GM18873 (cell line): ENCODE measurements around the gene RRP1.

ENCODE experiments used
- ATAC-seq: cut with Tn5 transposase; IDR thresholded peaks from one replicate; pipeline ENCODE4 v1.9.1; 2021; ENCODE audit warnings: mild to moderate bottlenecking, moderate library complexity, moderate number of reproducible peaks; ENCODE audit not compliant: unreplicated experiment, low FRiP score

RRP1 gene

GRCh38 chr21:43799301-43799840 is 10.0 kb downstream of the RRP1 start:
- ATAC-seq: no peak

- ATAC-seq: no peak
Observed at GRCh38 chr21:43800124-43800523, 10.7 kb downstream of the RRP1 start.

GRCh38 chr21:43800566-43800965 is 11.2 kb downstream of the RRP1 start:
- no peak for ATAC-seq

GRCh38 chr21:43801006-43801783 is 11.8 kb downstream of the RRP1 start:
- no peak for ATAC-seq

- no peak for ATAC-seq
Observed at GRCh38 chr21:43802713-43803313, 13.4 kb downstream of the RRP1 start.

GRCh38 chr21:43803558-43804300 is 14.4 kb downstream of the RRP1 start:
- ATAC-seq: no peak

- ATAC-seq: peak; percentile 62
Observed at GRCh38 chr21:43805275-43805800, 16.0 kb downstream of the RRP1 start.

GRCh38 chr21:43806017-43806710 is 16.8 kb downstream of the RRP1 start:
- ATAC-seq: no peak

- no peak for ATAC-seq
Observed at GRCh38 chr21:43808367-43808766, 19.0 kb downstream of the RRP1 start.

- no peak for ATAC-seq
Observed at GRCh38 chr21:43808832-43809251, 19.5 kb downstream of the RRP1 start.

GRCh38 chr21:43809346-43809799 is 20.0 kb downstream of the RRP1 start:
- no peak for ATAC-seq

GRCh38 chr21:43809853-43810504 is 20.6 kb downstream of the RRP1 start:
- ATAC-seq: no peak

GRCh38 chr21:43810505-43811261 is 21.3 kb downstream of the RRP1 start:
- no peak for ATAC-seq

GRCh38 chr21:43811262-43812105 is 22.1 kb downstream of the RRP1 start:
- no peak for ATAC-seq

- no peak for ATAC-seq
Observed at GRCh38 chr21:43812139-43812821, 22.9 kb downstream of the RRP1 start.

GRCh38 chr21:43812957-43813655 is 23.7 kb downstream of the RRP1 start:
- no peak for ATAC-seq

- ATAC-seq: no peak
Observed at GRCh38 chr21:43813656-43813980, 24.2 kb downstream of the RRP1 start.
